CD4-positive, CD25-positive, alpha-beta regulatory T cell (primary cell): Measurements from ENCODE around the gene GNAT2. TPM values are rescaled to one million over a fixed set of nuclear protein-coding genes. Genes with fewer than 3 reads are reported as not detected.

Experiments
- ATAC-seq, 2 donors: fragments of 150-1000 bp; cut with Tn5 transposase; one replicate each; pipeline ENCODE4 v1.10.0; 2021; ENCODE audit warnings: low read depth in 2 of 2, moderate number of reproducible peaks in 2 of 2, moderate library complexity in 1 of 2
- DNase-seq, 3 donors: peaks; one replicate each; pipeline versions ENCODE4 v3.0.0 to v3.0.0-alpha.2; 2012 to 2022; ENCODE audit warnings: mixed read lengths in 1 of 3
- H3K27ac ChIP-seq: one replicate; pipeline ENCODE4 v1.7.0; 2013; ENCODE audit warnings: mild to moderate bottlenecking, low read length; ENCODE audit not compliant: insufficient read depth, poor library complexity, severe bottlenecking
- H3K27me3 ChIP-seq: one replicate; pipeline ENCODE4 v1.7.0; 2013; ENCODE audit warnings: low read length; ENCODE audit not compliant: control insufficient read depth, insufficient read depth
- H3K36me3 ChIP-seq: one replicate; pipeline ENCODE4 v1.7.0; 2013; ENCODE audit warnings: mild to moderate bottlenecking, low read length, moderate library complexity; ENCODE audit not compliant: control insufficient read depth, insufficient read depth
- H3K4me1 ChIP-seq: 2 replicates; pipeline ENCODE4 v1.7.0; 2013; ENCODE audit warnings: mild to moderate bottlenecking, low read length; ENCODE audit not compliant: insufficient read depth, control insufficient read depth, poor library complexity, severe bottlenecking
- H3K4me3 ChIP-seq: one replicate; pipeline ENCODE4 v1.7.0; 2013; ENCODE audit warnings: low read depth, mild to moderate bottlenecking, low read length, moderate library complexity
- H3K9me3 ChIP-seq, 2 experiments: 1 replicate in 1 of 2; 2 replicates in 1 of 2; pipeline ENCODE4 v1.7.0; 2013; ENCODE audit warnings: low read length in 2 of 2, mild to moderate bottlenecking in 1 of 2, moderate library complexity in 1 of 2; ENCODE audit not compliant: control insufficient read depth in 2 of 2
- H3K27ac Mint-ChIP-seq, 3 donors: one replicate each; pipeline ENCODE4 v1.8.0; 2020 to 2022; ENCODE audit warnings: mild to moderate bottlenecking in 3 of 3, mixed read lengths in 3 of 3, moderate library complexity in 2 of 3
- H3K27me3 Mint-ChIP-seq: one replicate; pipeline ENCODE4 v1.8.0; 2022; ENCODE audit warnings: mild to moderate bottlenecking, mixed read lengths
- H3K36me3 Mint-ChIP-seq: one replicate; pipeline ENCODE4 v1.8.0; 2020; ENCODE audit warnings: mixed read lengths
- H3K4me1 Mint-ChIP-seq, 4 donors: one replicate each; pipeline ENCODE4 v1.8.0; 2020 to 2022; ENCODE audit warnings: mixed read lengths in 4 of 4, mild to moderate bottlenecking in 1 of 4
- H3K4me3 Mint-ChIP-seq, 4 donors: one replicate each; pipeline ENCODE4 v1.8.0; 2020 to 2022; ENCODE audit warnings: mild to moderate bottlenecking in 4 of 4, mixed read lengths in 4 of 4, moderate library complexity in 3 of 4
- H3K9me3 Mint-ChIP-seq, 7 donors: one replicate each; pipeline ENCODE4 v1.8.0; 2020 to 2022; ENCODE audit warnings: mixed read lengths in 7 of 7, mild to moderate bottlenecking in 3 of 7, moderate library complexity in 2 of 7
- polyA plus RNA-seq, 4 donors: library from polyadenylated mRNA; unstranded; fragments of 300-500 nt; fragmentation: Illumina TruSeq; gene quantifications; one replicate each; pipeline ENCODE4 v1.2.3, GENCODE V29; 2021
- total RNA-seq: library from RNA; stranded (reverse); gene quantifications from one replicate; pipeline ENCODE4 v1.2.3, GENCODE V29; 2022

Gene GNAT2
- total and polyA plus RNA-seq, 5 donors from 2014 or later: 0.40 TPM; not detected in 4

- H3K9me3 ChIP-seq: no peaks in the 10 kb centered on the region
- H3K27ac ChIP-seq: no peak overlapping the region
- H3K27ac Mint-ChIP-seq: no peak overlapping the region
Measured at GRCh38 chr1:109610609-109611307, 8.7 kb downstream of the GNAT2 start.

GRCh38 chr1:109609881-109610280 is 9.5 kb downstream of the GNAT2 start:
- H3K9me3 ChIP-seq: no peaks in the 10 kb centered on the region
- ATAC-seq (no peak), DNase-seq (no peak)
- no peaks in the 10 kb centered on the region for H3K27me3 Mint-ChIP-seq
- no peaks in the 10 kb centered on the region for H3K36me3 Mint-ChIP-seq
- no peak overlapping the region for H3K4me3 ChIP-seq
- H3K4me3 Mint-ChIP-seq: no peak overlapping the region
- H3K27ac ChIP-seq: no peak overlapping the region
- H3K4me1 Mint-ChIP-seq: peaks cover 0 to 3% (median 0%) of the 10 kb centered on the region in 4 donors
- no peaks in the 10 kb centered on the region for H3K36me3 ChIP-seq
- H3K27me3 ChIP-seq: peaks cover 2% of the 10 kb centered on the region
- H3K9me3 Mint-ChIP-seq: no peaks in the 10 kb centered on the region
- H3K27ac Mint-ChIP-seq: no peak overlapping the region
- H3K4me1 ChIP-seq: no peaks in the 10 kb centered on the region

More at GRCh38 chr1:109610609-109611307, 8.7 kb downstream of the GNAT2 start:
- no peak for ATAC-seq
- Mint-ChIP-seq H3K9me3 (no peaks in the 10 kb centered on the region), H3K36me3 (no peaks in the 10 kb centered on the region), H3K4me1 (peaks cover 0 to 3% (median 1%) of the 10 kb centered on the region in 4 donors), H3K27me3 (no peaks in the 10 kb centered on the region), H3K4me3 (no peak overlapping the region)
- DNase-seq: no peak
- no peak overlapping the region for H3K4me3 ChIP-seq
- no peaks in the 10 kb centered on the region for H3K4me1 ChIP-seq
- H3K27me3 ChIP-seq: peaks cover 2% of the 10 kb centered on the region
- H3K36me3 ChIP-seq: no peaks in the 10 kb centered on the region

- H3K9me3 Mint-ChIP-seq: no peaks in the 10 kb centered on the region
- Histone ChIP-seq H3K27me3 (no peaks in the 10 kb centered on the region), H3K27ac (no peak overlapping the region), H3K36me3 (no peaks in the 10 kb centered on the region), H3K4me3 (no peak overlapping the region), H3K9me3 (no peaks in the 10 kb centered on the region), H3K4me1 (no peaks in the 10 kb centered on the region)
- H3K4me3 Mint-ChIP-seq: no peak overlapping the region
- H3K36me3 Mint-ChIP-seq: peaks cover 2% of the 10 kb centered on the region
- no peak for ATAC-seq
- H3K27me3 Mint-ChIP-seq: no peaks in the 10 kb centered on the region
- H3K4me1 Mint-ChIP-seq: peaks cover 4 to 14% (median 9%) of the 10 kb centered on the region in 4 donors
- DNase-seq: no peak
- no peak overlapping the region for H3K27ac Mint-ChIP-seq
Measured at GRCh38 chr1:109605381-109605780, 14.0 kb downstream of the GNAT2 start.

GRCh38 chr1:109603229-109603628 is 16.2 kb downstream of the GNAT2 start:
- Histone ChIP-seq H3K4me3 (no peak overlapping the region), H3K36me3 (peaks cover 2% of the 10 kb centered on the region), H3K27ac (no peak overlapping the region), H3K27me3 (no peaks in the 10 kb centered on the region), H3K4me1 (no peaks in the 10 kb centered on the region), H3K9me3 (no peaks in the 10 kb centered on the region)
- Mint-ChIP-seq H3K4me1 (peaks cover 4 to 14% (median 9%) of the 10 kb centered on the region in 4 donors), H3K4me3 (no peak overlapping the region), H3K27ac (peak overlapping the region in 1 of 3 donors; percentile 15), H3K36me3 (peaks cover 4% of the 10 kb centered on the region), H3K9me3 (no peaks in the 10 kb centered on the region), H3K27me3 (no peaks in the 10 kb centered on the region)
- no peak for DNase-seq
- ATAC-seq: no peak

GRCh38 chr1:109598655-109599054 is 20.8 kb downstream of the GNAT2 start:
- ATAC-seq (no peak), DNase-seq (no peak)
- Histone ChIP-seq H3K27ac (no peak overlapping the region), H3K9me3 (no peaks in the 10 kb centered on the region), H3K36me3 (peaks cover 18% of the 10 kb centered on the region), H3K4me3 (no peak overlapping the region), H3K4me1 (no peaks in the 10 kb centered on the region), H3K27me3 (no peaks in the 10 kb centered on the region)
- Mint-ChIP-seq H3K36me3 (peaks cover 15% of the 10 kb centered on the region), H3K27ac (peak overlapping the region in 1 of 3 donors; percentile 72), H3K4me1 (peaks cover 4 to 14% (median 11%) of the 10 kb centered on the region in 4 donors), H3K27me3 (no peaks in the 10 kb centered on the region), H3K9me3 (no peaks in the 10 kb centered on the region), H3K4me3 (no peak overlapping the region)

- Histone ChIP-seq H3K9me3 (no peaks in the 10 kb centered on the region), H3K4me3 (no peak overlapping the region), H3K4me1 (no peaks in the 10 kb centered on the region), H3K27ac (no peak overlapping the region), H3K36me3 (peaks cover 23% of the 10 kb centered on the region), H3K27me3 (no peaks in the 10 kb centered on the region)
- DNase-seq (no peak), ATAC-seq (no peak)
- no peaks in the 10 kb centered on the region for H3K9me3 Mint-ChIP-seq
- H3K4me3 Mint-ChIP-seq: no peak overlapping the region
- H3K36me3 Mint-ChIP-seq: peaks cover 20% of the 10 kb centered on the region
- peak overlapping the region in 1 of 3 donors; percentile 72 for H3K27ac Mint-ChIP-seq
- no peaks in the 10 kb centered on the region for H3K27me3 Mint-ChIP-seq
- H3K4me1 Mint-ChIP-seq: peaks cover 2 to 12% (median 7%) of the 10 kb centered on the region in 4 donors
Measured at GRCh38 chr1:109598156-109598555, 21.3 kb downstream of the GNAT2 start.

GRCh38 chr1:109595531-109595930 is 23.9 kb downstream of the GNAT2 start:
- Mint-ChIP-seq H3K4me1 (peaks cover 0 to 19% (median under 1%) of the 10 kb centered on the region in 4 donors), H3K36me3 (peaks cover 24% of the 10 kb centered on the region), H3K9me3 (no peaks in the 10 kb centered on the region), H3K4me3 (no peak overlapping the region), H3K27me3 (no peaks in the 10 kb centered on the region), H3K27ac (peak overlapping the region in 1 of 3 donors; percentile 36)
- no peak overlapping the region for H3K4me3 ChIP-seq
- no peak overlapping the region for H3K27ac ChIP-seq
- no peaks in the 10 kb centered on the region for H3K9me3 ChIP-seq
- no peaks in the 10 kb centered on the region for H3K27me3 ChIP-seq
- peaks cover 48% of the 10 kb centered on the region for H3K36me3 ChIP-seq
- H3K4me1 ChIP-seq: no peaks in the 10 kb centered on the region
- DNase-seq (no peak), ATAC-seq (no peak)

GRCh38 chr1:109592916-109593315 is 26.5 kb downstream of the GNAT2 start:
- H3K4me1 Mint-ChIP-seq: peaks cover 0 to 30% (median 3%) of the 10 kb centered on the region in 4 donors
- H3K4me3 Mint-ChIP-seq: no peak overlapping the region
- Histone ChIP-seq H3K27ac (no peak overlapping the region), H3K9me3 (no peaks in the 10 kb centered on the region), H3K27me3 (no peaks in the 10 kb centered on the region), H3K36me3 (peaks cover 67% of the 10 kb centered on the region), H3K4me1 (no peaks in the 10 kb centered on the region), H3K4me3 (no peak overlapping the region)
- peak overlapping the region in 1 of 3 donors; percentile 67 for H3K27ac Mint-ChIP-seq
- no peak for DNase-seq
- H3K27me3 Mint-ChIP-seq: no peaks in the 10 kb centered on the region
- peaks cover 31% of the 10 kb centered on the region for H3K36me3 Mint-ChIP-seq
- no peak for ATAC-seq
- H3K9me3 Mint-ChIP-seq: no peaks in the 10 kb centered on the region
